Left cardiac atrium (tissue), 4 donors: ENCODE data around the gene SNRNP48. TPM values are rescaled to one million over a fixed set of nuclear protein-coding genes. Genes with fewer than 3 reads are reported as not detected.

Experiments
- ATAC-seq, 2 donors: fragments of 200-7000 bp; cut with Tn5 transposase; one replicate each; pipeline ENCODE4 v1.9.1; 2020; ENCODE audit warnings: mild to moderate bottlenecking in 2 of 2, moderate library complexity in 2 of 2
- DNase-seq: peaks from one replicate; pipeline ENCODE4 v3.0.0-alpha.2; 2020
- intact Hi-C, 2 donors: fragments of 100-400 bp; cut with DNase I; formaldehyde crosslinking; loops; one replicate each; pipeline versions ENCODE4 v1.14.1 to v1.15.1; 2022 to 2023
- total RNA-seq, 2 donors: library from RNA; stranded (reverse); fragmentation: NEBNext Ultra II Directional; extraction: Animal tissue kit (Norgen Biotek cat#: 25700); gene quantifications; one replicate each; pipeline ENCODE4 v1.2.1, GENCODE V29; 2021
- donor health status: DM: no; HTN: yes; CAD: no.
- donor health status: DM: no; HTN: yes; CAD: no; lungs with severe emphysema.
- donor health status: DM: yes; HTN: yes; CAD: no.
- donor health status: Dilated cardiomyopathy.

The SNRNP48 gene
- total RNA-seq, 2 donors from 2014 or later = 10.3 to 12.6 TPM

GRCh38 chr6:7556394-7557106 lies 33.4 kb upstream of the SNRNP48 start:
- intact Hi-C loops = no loop called here
- ATAC-seq = no peak
- DNase-seq = no peak

GRCh38 chr6:7557652-7558051 lies 32.3 kb upstream of the SNRNP48 start:
- no peak for ATAC-seq
- intact Hi-C loops = no loop called here
- DNase-seq = no peak

- intact Hi-C loops = no loop called here
- ATAC-seq = no peak
Measured at GRCh38 chr6:7558781-7559180, 31.2 kb upstream of the SNRNP48 start.

GRCh38 chr6:7559196-7559595 lies 30.8 kb upstream of the SNRNP48 start:
- DNase-seq (no peak), ATAC-seq (no peak)
- intact Hi-C loops = no loop called here

More at GRCh38 chr6:7558781-7559180, 31.2 kb upstream of the SNRNP48 start:
- no peak for DNase-seq

- DNase-seq (no peak), ATAC-seq (peak in 1 of 2 donors; percentile 35)
- intact Hi-C loops = loop anchor here in 1 of 2 donors (5.0 kb wide), 1 partner anchor 138 kb away; no protein-coding TSS in a partner anchor
Measured at GRCh38 chr6:7559651-7560385, 30.2 kb upstream of the SNRNP48 start.

- intact Hi-C loops = loop anchor here in 1 of 2 donors (5.0 kb wide), 1 partner anchor 139 kb away; no protein-coding TSS in a partner anchor
- peak; percentile 58 to 67 for ATAC-seq
- no peak for DNase-seq
Measured at GRCh38 chr6:7561153-7561964, 28.6 kb upstream of the SNRNP48 start.

GRCh38 chr6:7562769-7563168 lies 27.2 kb upstream of the SNRNP48 start:
- DNase-seq (no peak), ATAC-seq (no peak)
- intact Hi-C loops = loop anchor here in 1 of 2 donors (5.0 kb wide), 1 partner anchor 140 kb away; no protein-coding TSS in a partner anchor

- DNase-seq (no peak), ATAC-seq (no peak)
- intact Hi-C loops = no loop called here
Measured at GRCh38 chr6:7566107-7566506, 23.9 kb upstream of the SNRNP48 start.

GRCh38 chr6:7566617-7567173 lies 23.3 kb upstream of the SNRNP48 start:
- intact Hi-C loops = no loop called here
- ATAC-seq = no peak
- no peak for DNase-seq

- no peak for ATAC-seq
- DNase-seq = no peak
- intact Hi-C loops = no loop called here
Measured at GRCh38 chr6:7568021-7568420, 22.0 kb upstream of the SNRNP48 start.

GRCh38 chr6:7569082-7569481 lies 20.9 kb upstream of the SNRNP48 start:
- no peak for DNase-seq
- no peak for ATAC-seq
- intact Hi-C loops = no loop called here

- intact Hi-C loops = loop anchor here (10.0 kb wide), 2 partner anchors 158 to 268 kb away; no protein-coding TSS in a partner anchor
- DNase-seq = no peak
- ATAC-seq = no peak
Measured at GRCh38 chr6:7572213-7572943, 17.6 kb upstream of the SNRNP48 start.

- no peak for ATAC-seq
- intact Hi-C loops = loop anchor here (10.0 kb wide), 2 partner anchors 160 to 270 kb away; no protein-coding TSS in a partner anchor
- no peak for DNase-seq
Measured at GRCh38 chr6:7574500-7574899, 15.5 kb upstream of the SNRNP48 start.

GRCh38 chr6:7578516-7578915 lies 11.5 kb upstream of the SNRNP48 start:
- no peak for ATAC-seq
- DNase-seq = no peak
- intact Hi-C loops = loop anchor here (10.0 kb wide), 2 partner anchors 164 to 274 kb away; no protein-coding TSS in a partner anchor

GRCh38 chr6:7578931-7579330 lies 11.1 kb upstream of the SNRNP48 start:
- intact Hi-C loops = loop anchor here (10.0 kb wide), 2 partner anchors 164 to 274 kb away; no protein-coding TSS in a partner anchor
- no peak for ATAC-seq
- no peak for DNase-seq

- DNase-seq (no peak), ATAC-seq (no peak)
- intact Hi-C loops = loop anchor here (10.0 kb wide), 2 partner anchors 165 to 275 kb away; no protein-coding TSS in a partner anchor
Measured at GRCh38 chr6:7579851-7580250, 10.1 kb upstream of the SNRNP48 start.

- intact Hi-C loops = no loop called here
- no peak for ATAC-seq
- DNase-seq = no peak
Measured at GRCh38 chr6:7580537-7580926, 9.5 kb upstream of the SNRNP48 start.

- DNase-seq (no peak), ATAC-seq (no peak)
- intact Hi-C loops = no loop called here
Measured at GRCh38 chr6:7580927-7581618, 8.9 kb upstream of the SNRNP48 start.
